OCI-LY1 (cell line): ENCODE results near the gene HSF2BP.

Experiments used
- EZH2 ChIP-seq: fragments of 200-600 bp; sonication (generic), shearing (Covaris generic); IDR thresholded peaks from 2 replicates; pipeline ENCODE4 v1.8.0; 2017; ENCODE audit warnings: borderline replicate concordance, mixed run types, mild to moderate bottlenecking, antibody characterized with exemption, low read length, moderate library complexity, mixed read lengths
- TF ChIP-seq, protein P1 (sequence below): fragments of 200-600 bp; sonication (generic), shearing (Covaris generic); IDR thresholded peaks from 2 replicates; pipeline ENCODE4 v1.5.1; 2017; ENCODE audit warnings: mild to moderate bottlenecking, antibody characterized with exemption, low read length, moderate library complexity, mixed read lengths

DNA sequence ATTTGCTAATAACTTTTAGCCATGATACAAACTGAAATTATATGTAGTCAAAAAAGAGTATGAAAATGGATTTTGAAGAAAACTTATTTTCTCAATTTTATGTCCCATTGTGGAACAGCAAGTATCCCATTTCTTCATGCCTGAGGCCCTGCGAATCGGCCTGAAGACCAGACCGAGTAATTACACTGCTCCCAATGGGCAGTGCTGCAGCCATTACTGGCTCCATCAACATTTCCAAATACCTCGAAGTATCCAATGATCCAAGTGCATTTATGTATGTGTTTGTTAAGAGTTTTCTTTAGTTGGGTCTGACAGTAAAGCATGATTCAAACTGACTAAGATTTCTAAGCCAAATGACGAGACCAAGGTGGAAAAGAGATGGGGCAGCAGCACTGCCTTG is 44.4 kb downstream of the HSF2BP start:
- TF ChIP-seq, protein P1, sequence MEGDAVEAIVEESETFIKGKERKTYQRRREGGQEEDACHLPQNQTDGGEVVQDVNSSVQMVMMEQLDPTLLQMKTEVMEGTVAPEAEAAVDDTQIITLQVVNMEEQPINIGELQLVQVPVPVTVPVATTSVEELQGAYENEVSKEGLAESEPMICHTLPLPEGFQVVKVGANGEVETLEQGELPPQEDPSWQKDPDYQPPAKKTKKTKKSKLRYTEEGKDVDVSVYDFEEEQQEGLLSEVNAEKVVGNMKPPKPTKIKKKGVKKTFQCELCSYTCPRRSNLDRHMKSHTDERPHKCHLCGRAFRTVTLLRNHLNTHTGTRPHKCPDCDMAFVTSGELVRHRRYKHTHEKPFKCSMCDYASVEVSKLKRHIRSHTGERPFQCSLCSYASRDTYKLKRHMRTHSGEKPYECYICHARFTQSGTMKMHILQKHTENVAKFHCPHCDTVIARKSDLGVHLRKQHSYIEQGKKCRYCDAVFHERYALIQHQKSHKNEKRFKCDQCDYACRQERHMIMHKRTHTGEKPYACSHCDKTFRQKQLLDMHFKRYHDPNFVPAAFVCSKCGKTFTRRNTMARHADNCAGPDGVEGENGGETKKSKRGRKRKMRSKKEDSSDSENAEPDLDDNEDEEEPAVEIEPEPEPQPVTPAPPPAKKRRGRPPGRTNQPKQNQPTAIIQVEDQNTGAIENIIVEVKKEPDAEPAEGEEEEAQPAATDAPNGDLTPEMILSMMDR: no peak
- TF ChIP-seq EZH2: no peak
